Measurements from ENCODE around the gene TMEM98.
"Not testable (repeated sequence)": the region's sequence is repeated elsewhere in the genome, so short reads cannot be mapped to it uniquely, and the experiment has no call there.

GRCh38 chr17:32969231-32969630 is 41.3 kb downstream of the TMEM98 start:
- TF ChIP-seq CTCF (IDR thresholded peaks at IDR 0.05); ZFX (IDR thresholded peaks at IDR 0.05; ENCODE audit: borderline replicate concordance): not testable (repeated sequence)
